AG09309 (cell line): ENCODE measurements around the gene NOS1AP.

Experiments
- DNase-seq: peaks from one replicate; pipeline ENCODE4 v3.0.0-alpha.2; 2010; ENCODE audit warnings: low read depth
- H3K4me3 ChIP-seq: 2 replicates; pipeline ENCODE4 v1.5.1; 2011; ENCODE audit warnings: mild to moderate bottlenecking, low read depth, low read length, moderate library complexity; ENCODE audit not compliant: control insufficient read depth
- CTCF ChIP-seq: IDR thresholded peaks from 2 replicates; pipeline ENCODE4 v1.5.1; 2011; ENCODE audit warnings: mild to moderate bottlenecking, low read depth, low read length, inconsistent platforms; ENCODE audit not compliant: insufficient read depth, control insufficient read depth; ENCODE audit errors: missing control alignments

NOS1AP gene

DNA sequence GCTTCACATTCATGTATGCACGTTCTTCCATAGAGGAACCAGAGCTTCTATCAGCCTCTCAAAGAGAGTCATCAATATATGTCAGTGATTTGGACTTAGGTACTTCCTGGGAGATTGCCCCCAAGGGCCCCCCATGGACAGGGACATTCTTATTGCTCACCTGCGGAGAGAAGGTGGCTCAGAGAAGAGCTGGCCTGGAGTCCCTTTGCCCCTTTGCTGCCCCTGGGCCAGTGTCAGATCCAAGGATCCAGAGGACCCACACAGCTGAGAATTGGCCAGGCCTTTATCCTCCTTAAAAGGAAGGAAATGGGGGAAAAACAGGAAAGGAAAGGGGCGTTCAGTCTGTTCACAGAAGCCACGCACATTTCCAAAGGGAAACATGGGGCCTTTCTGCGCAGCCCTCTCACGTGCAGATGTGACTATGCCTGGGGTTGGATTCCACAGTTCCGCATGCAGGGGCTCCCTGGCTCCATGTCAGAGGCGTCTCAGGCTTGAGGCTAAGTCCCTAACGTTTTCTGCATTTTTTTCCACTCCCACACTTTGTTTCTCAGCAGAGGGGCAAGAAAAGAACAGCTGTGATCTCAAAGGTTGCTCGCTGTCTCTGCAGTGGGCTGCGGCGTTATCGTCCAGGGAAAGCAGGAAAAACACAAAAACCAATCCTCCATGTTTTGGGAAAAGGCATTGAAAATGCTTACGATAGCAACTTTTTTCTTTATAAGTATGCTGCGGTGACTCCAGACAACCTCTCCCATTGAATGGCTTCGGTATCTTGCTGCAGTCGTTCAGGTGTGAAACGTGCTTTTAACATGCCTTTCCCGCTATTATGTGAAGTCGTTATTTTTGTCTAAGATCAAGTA lies 318.0 kb downstream of the NOS1AP start:
- TF ChIP-seq CTCF: no peak
- DNase-seq: no peak
- no peak overlapping the region for H3K4me3 ChIP-seq

DNA sequence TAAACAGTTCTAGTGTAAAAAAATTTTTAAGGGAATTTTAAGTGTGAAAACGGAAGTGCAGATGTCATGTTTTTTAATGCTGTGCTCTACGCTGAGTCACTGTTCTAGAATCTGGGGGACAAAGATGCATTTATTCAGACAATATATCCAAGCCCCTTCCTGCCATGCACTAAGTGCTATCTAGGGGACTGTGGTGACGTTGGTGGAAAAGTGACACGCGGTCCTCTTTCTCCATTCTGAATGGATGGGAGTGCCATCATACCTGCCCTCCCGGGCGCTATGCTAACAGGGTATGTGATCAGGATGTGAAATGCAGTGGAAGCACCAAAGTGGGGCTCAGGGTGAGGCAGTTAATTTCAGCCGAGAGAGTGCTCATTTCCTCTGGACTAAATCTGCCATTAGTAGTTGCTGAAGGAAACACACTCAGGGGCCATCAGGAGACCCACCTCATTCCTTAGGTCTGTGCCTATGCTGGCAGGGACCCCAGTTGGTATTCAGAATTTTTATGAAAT lies 318.6 kb downstream of the NOS1AP start:
- no peak for TF ChIP-seq CTCF
- H3K4me3 ChIP-seq: no peak overlapping the region
- DNase-seq: no peak

- TF ChIP-seq CTCF: no peak
- no peak overlapping the region for H3K4me3 ChIP-seq
- no peak for DNase-seq
These were observed 319.1 kb downstream of the NOS1AP start for GRCh38 chr1:162388615-162389014.

GRCh38 chr1:162389021-162389818 lies 319.7 kb downstream of the NOS1AP start:
- no peak overlapping the region for H3K4me3 ChIP-seq
- DNase-seq: peak; percentile 18
- no peak for TF ChIP-seq CTCF

GRCh38 chr1:162389971-162390370 lies 320.5 kb downstream of the NOS1AP start:
- no peak for DNase-seq
- no peak for TF ChIP-seq CTCF
- H3K4me3 ChIP-seq: no peak overlapping the region

GRCh38 chr1:162390396-162391185 lies 321.1 kb downstream of the NOS1AP start:
- no peak for TF ChIP-seq CTCF
- no peak overlapping the region for H3K4me3 ChIP-seq
- DNase-seq: no peak
